Anterior cingulate cortex (tissue), 58 donors: ENCODE measurements around the gene LIMD2.
"Not testable (repeated sequence)": the region's sequence is repeated elsewhere in the genome, so short reads cannot be mapped to it uniquely, and the experiment has no call there.

Experiments used
- DNase-seq, 58 donors: peaks; one replicate each; lab custom pipeline; 2025; lab: John Stamatoyannopoulos, UW

Gene LIMD2

DNA sequence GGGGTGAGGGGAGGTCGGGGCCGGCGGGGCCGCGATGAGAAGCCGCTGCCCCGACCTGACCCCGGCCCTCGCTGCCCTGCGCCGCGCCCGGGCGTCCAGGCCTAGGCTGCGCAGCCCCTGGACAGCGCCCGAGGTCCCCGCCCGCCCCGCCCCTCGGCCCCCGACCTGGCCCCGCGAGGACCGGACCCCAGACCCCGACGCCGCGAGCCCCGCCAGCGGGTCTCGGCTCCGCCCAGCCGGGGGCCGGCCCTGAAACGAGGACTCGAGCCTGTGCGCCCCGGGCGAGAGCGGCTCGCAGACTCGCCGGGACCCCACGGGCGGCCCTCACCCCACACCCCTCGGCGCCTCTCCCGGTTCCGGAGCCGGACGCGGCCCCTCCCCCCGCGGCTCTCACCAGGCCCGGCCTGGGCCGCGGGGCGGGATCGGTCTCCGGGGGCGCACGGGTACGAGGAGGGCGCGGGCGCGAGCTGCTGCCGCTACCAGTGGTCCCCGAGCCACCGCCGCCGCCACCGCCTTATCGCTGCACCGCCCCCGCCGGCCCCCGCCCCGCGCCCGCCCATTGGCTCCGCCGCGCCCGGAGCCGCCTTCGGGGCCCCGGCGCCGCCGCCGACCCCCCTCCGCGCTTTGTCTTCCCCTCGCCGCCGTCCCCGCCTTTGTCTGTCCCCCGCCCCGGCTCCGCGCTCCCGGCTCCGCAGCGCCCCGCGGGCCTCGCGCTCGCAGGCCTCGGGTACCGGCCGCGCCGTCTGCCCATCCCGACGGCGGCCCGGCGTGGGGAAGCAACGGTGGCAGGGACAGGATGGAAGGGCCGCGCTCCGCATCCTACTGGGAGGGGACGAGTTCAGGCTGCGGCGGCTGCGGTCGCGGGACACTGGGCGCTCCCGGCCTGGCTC is at the start of gene LIMD2:
LIMD2 (minus strand) TSS at position 488 of the 890 bp plus-strand sequence. CDS start 827 bp downstream, outside the sequence.
- peak in 14 of 58 donors; percentile 18 to 46 (median 28) for DNase-seq

DNA sequence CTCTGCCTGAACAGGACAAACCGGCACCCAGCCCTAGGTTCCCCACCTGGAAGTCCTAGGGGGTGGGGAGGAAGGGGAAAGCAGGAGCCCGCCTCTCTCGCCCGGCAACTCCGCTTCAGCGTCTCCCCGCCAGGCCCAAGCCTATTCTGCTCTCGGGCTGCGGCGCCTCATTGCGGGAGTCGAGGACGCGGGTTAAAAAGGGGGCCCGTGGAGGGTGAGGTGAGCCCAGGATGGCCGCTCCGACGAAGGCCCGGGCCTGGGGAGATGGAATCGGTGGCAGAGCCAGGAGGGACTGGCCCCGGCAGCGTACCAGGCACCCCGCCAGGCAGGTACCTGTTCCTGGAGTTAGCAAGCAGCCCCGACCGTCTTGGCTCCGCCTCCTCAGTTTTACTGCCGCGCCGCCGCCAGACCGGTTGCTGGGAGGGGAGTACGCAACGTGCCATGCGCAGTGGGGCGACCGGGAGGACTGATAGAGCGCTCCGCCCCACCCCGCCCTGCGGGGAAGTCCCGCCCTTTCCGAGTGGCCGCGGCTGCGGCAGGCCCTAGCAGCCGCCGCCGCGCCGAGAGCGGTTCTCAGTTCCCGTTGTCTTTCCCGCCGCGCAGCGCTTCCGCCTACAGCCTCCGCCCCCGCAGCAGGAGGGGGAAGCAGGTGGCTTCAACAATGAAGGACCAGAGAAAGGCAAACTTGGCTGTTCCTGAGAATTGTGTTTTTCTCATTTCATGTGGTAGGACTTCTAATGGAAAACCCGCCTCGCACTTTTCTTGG is 41.7 kb upstream of the LIMD2 start, which contains the start of gene STRADA:
STRADA (minus strand) TSS at position 392 of the 766 bp plus-strand sequence. CDS start 13,430 bp downstream, outside the sequence.
- peak; percentile 59 to 98 (median 95) for DNase-seq

DNA sequence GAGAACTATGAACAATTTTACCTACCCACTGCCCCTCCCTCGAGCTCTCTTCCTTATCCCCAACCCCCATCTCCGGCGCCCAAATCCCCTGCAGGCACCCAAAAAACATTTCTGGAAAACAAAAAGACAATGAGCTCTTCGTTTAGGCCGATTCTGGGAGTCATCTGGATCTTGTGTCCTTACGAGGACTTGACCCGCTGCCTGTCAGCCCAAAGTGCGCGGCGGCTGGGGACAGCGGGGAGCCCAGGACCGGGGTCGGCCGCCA is 41.1 kb upstream of the LIMD2 start:
- DNase-seq, result peak in 4 of 58 donors; percentile 14 to 66 (median 54)

DNA sequence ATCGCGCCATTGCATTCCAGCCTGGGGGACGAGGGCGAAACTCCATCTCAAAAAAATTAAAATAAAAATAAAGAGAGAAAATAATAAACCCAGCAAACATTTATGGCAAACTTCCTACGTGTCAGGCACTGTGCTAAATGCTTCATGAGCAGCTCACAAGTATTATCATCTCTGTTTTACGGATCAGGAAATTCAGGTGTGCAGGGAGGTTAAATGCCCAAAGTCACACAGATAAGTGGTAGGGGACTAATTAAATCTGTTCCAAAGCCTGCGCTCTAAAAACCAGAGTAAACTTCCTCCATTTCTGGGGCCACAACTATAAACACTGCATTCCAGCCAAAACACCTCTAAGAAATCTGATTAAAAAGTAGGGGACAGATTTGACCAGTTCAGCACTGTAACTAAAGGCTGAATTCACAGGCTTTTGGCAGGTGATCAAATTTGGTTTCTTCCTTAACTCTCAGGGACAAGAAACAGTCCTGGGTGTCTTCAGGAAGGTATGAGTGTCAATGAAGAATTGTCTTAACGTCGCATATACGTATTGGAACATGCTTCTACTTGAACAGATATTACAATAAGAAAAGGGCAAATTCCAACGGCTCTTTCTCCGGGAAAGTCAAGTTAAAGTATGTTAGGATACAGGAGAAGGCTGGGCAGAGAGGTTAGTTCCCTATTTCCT is 40.7 kb upstream of the LIMD2 start:
- peak in 1 of 58 donors; percentile 7 for DNase-seq

DNA sequence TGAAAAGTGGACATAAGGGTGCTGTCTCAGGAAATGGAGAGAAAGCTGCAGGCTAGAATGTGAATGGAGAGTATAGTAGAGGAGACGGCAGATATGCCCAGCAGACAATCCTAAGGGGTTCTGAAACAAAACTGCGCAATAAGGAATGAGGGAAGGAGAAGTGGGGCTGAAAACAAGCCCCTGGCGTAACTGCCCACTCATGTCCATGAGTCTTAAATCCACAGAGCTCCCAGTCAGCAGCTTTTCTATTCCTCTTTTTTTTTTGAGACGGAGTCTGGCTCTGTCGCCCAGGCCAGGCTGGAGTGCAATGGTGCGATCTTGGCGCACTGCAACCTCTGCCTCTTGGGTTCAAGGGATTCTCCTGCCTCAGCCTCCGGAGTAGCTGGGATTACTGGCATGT is 35.8 kb upstream of the LIMD2 start:
- no peak for DNase-seq

DNA sequence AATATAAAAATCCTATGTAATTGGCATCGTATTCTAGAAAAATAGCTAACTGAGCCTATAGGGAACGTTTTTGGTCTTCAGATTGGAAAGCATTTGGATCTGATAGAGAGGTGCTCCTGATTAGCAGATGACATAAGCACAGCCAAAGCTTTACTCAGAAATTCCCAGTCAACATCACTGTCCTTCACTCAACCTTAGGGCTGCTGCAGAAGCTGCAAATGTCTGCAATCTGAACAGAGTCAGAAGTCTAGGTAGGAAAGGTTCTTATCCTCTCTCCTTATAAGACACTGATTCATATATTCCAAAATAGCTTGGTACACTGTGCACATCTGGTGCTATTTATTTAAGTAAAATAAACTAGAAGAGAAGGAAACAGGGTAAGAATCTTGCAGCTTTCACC is 22.5 kb upstream of the LIMD2 start:
- no peak for DNase-seq

DNA sequence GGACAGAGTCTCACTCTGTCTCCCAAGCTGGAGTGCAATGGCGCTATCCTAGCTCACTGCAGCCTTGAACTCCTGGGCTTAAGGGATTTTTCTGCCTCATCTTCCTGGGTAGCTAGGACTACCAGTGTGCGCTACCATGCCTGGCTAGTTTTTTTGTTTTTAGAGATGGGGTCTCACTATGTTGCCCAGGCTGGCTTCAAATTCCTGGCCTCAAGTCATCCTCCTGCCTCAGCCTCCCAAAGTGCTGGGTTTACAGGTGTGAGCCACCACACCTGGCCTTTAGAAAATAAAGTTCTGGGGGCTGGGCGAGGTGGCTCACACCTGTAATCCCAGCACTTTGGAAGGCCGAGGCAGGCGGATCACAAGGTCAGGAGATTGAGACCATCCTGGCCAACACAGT is 20.3 kb upstream of the LIMD2 start:
- not testable (repeated sequence) for DNase-seq

DNA sequence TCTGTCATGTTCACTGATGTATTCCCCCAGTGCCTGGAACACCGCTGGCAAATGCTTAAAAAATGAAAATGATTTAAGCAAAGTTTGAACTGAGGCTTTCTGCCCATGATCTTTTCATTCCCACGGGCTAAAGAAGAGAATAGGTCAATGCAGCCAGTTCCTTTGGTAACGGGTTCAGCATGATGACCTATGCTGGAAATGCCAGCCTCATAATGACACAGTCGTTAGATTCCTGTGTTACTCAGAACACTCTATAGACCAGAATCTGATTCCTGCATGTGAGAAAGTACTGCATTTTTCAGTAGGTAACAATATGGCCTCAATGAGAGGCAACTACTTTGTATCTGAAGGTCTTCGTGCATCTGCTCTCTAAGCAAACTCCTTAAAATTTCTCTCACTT is 19.1 kb upstream of the LIMD2 start:
- DNase-seq, result no peak

DNA sequence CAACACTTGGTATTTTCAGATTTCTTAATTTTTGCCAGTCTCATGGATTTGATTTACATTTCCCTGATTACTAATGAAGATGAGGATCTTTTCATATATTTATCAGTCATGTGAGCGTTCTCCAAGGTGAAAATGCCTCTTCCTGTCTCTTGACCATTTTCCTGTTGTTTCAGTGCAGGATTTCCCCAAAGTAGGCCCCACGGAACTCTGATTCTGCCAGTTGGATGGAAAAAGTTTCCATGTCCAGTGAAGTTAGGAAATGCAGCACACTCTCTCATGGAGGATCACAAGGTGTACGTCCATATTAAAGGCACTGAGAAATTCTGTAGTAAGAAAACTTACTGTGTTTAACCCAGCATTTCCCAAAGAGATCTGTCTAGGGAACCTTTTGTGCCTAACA is 16.5 kb upstream of the LIMD2 start:
- DNase-seq, result no peak

DNA sequence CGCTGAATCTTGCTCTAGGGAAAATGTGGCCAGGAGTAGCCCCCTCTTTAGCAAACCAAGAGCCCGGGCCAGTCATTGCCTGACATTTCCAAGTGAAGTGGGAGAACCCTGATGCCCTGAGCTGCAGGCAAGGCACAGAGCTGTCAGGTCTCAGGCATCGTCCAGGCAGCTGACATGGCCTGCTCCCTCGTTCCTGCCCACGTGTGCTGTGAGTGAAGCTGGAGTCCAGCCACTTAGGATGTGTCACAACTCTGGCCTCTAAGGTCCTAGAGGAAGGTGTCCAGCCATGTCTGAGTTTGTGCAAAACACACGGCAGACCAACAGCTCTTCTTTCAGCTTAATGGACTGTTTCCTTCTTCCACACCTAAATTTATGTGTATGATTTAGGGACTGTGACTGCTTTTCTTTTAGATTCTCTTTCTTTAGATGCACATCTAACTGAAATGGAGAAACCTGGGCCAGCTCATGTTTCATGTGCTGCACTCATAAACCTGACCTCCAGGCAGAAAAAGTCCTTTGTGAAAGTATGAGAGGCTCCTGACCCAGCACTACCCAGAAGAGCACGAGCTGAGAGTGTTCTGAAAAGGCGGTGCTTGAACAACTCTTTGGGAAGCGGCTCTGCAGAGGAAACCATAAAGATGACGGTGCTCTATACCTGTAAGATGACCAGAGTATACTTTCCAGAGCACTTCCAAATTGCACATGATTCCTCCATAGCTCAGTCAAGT is 14.8 kb upstream of the LIMD2 start:
- no peak for DNase-seq

DNA sequence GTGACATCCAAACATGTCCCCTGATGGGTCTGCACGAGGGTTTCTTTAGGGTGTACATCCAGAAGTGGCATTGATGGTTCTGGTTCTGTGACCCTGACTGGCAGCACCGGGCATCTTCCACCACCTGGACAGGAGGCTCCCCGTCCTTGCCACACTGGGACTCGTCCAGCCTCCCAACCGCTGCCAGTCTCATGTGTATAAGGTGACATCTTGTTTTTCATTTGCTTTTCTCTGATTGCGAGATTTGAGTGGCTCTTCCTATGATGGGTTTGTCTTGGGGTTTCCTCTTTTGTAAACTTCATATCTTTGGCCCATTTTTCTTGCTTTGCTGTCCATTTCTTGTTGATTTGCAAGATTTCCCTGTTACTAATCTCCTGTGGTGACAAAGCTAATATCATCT is 9.2 kb upstream of the LIMD2 start:
- no peak for DNase-seq

DNA sequence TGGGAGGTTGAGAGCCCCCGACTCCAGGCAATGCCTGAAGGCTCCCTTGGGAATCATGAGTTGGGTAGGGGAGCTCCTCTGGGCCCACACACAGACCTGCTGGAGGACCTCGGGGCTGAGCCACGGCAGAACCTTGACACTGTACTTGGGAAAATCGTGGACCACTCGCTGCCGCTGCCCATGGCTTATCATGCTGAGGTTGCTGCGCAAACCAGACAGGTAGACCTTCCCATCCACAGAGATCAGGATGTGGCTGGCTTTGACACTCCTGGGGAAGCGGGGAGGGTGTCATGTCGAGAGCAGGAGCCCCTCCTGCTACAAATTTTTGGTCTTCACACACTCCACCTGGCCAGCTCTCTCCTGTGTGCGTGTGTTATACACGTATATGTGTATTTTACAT is 7.2 kb upstream of the LIMD2 start:
- no peak for DNase-seq

DNA sequence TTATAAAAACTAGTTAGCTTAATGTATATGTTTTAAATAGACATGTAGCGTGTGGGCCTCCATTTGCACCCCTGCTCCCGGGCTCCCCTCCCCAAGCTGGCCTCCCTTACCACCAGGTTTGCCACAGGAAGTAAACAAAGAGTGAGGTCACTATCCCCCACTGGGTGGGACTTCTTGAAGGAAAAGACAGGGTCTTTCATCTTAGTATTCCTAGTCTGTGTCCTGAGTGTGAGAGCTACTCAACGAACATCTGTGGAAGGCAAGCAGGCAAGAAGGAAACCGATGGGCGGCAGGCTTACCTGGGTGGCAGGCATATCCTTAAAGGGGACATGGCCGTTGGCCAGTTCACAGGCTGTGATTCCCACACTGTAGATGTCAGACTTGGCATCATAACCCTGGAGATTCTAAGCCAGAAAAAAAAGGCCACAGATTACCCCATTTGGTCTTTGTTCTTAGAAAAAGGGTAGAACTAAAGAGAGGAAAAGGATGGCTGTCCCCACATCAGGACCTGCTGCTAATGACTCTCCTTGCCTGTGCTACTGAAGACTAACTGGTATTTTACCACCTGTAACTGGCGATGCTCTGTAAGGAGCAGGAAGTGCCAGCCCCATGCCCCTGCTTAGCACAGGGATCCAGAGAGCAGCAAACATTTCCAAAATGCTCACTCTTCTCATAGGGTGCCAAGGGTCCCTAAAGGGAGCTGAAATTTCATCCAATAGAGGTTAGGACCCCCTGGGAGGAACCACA is 6.6 kb upstream of the LIMD2 start:
- DNase-seq, result no peak

DNA sequence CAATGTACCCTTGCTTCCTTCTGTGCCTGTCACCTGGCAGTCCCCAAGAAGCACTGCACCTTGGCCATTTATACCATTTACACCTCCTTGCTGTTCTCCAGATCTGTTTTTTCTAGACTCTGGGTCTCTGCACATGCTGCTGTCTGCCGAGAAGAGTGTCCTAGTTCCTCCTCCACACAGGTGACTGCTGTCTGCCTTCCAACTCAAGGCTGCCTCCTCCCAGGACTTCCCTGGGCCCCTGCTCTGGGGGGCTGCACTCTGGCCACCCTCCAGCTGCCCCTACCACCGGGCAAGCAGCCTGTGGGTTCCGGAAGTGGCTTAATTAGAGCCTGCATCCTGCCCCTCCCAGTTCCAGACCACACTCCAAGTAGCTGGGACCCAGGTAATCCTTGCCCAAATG is 5.7 kb upstream of the LIMD2 start:
- no peak for DNase-seq

DNA sequence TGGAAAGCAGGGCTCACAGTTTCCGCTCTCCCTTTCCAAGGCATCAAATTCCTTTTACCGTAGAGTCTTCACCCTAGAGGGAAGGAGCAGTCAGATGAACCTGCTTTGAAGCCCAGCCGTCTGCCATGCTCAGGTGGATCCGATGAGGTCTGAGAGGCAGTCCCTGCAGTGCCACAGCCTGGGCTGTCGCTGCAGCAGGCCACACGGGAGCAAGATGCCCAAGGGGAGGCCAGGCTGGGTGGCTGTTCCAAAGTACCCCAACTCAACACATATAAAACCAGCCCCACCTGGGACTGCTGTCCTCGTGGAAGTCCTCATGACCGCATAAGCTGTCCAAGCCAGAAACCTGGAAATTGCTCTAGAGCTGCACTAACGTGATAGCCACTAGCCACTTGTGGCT is 4.9 kb upstream of the LIMD2 start:
- no peak for DNase-seq

DNA sequence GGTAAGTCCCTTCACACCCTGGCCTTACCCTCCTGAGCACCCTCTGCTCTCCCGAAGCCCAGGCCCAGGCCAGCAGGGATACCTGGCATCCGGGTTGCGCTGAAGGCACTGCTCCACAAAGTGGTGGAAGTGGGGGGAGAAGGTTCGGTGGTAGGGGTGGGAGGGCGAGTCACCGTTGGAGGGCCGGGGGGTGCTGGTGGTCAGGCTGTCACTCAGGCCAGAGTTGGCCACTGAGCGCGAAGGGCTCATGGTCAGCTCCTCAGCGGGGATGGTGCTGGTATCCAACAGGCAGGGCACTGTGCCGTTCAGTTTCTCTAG is 4.3 kb upstream of the LIMD2 start:
- DNase-seq, result no peak

DNA sequence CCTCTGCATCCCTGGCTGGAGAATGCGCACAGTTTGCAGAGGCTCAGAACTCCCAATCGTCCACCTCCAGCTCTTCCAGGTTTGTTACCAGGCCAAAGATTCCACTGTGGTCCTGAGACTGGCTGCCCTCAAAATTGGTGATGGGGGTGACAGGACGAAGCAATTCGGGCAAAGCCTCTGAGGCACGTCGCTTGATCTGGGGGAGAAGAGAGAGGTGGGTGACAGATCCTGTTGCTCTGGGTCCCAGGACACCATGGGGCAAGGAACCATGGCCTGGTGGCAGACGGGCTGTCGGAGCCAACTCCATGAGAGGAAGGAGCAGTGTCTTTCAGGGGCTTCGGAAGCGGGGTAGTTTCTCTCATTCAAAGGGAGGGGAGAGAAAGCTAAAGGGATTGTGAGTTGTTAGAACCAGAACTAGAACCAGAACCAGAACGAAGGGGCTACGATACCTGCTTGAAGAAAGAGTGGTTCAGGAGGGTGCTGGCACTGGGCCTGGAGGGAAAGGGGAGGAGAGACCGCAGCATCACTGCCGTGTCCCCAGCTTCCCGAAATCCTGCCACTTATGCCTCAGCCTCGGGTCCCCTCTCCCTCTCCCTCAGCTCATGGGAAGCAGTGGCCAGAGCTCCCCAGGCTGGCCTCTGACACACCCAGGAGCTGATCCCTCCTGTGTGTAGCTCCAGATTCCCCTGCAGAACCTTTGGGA is 3.8 kb upstream of the LIMD2 start:
- DNase-seq, result no peak

DNA sequence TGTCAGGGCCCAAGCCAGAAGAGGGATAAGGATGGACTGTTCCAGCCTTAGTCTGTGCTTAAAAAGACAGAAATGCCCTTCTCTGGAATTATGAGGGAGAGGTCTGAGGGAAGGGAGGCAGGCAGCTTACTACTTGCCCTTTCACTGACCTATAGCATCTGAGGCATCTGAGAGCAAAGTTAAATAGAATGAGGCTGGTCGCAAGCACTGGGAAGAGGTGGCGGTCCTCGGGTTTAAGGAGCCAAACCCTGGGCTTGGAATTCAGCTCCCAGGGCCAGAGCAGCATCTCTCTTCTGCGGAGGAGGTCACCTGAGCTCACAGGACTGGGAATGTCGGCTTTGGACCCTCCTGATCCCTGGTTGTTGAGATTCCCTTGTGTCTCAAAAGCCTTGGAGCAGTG is 3.1 kb upstream of the LIMD2 start:
- DNase-seq, result no peak

DNA sequence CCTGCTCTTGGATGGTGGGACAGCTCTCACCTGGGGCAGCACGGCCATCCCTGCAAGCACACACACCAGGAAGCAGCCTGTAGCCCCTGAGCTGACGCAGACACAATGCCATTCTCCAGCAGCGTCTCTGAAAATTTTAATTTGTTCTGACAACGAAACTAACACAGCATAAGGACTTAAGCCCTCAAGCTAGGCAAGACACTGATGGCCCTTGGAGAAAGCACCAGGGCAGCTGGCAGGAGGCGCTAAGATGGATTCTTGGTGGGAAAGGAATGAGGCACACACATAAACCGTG is 2.7 kb upstream of the LIMD2 start:
- DNase-seq, result no peak
